Activated naive CD8-positive, alpha-beta T cell treated with anti-CD3 and anti-CD28 coated beads, Interleukin-2, amount 50 U/mL, for 16 hours (primary cell): ENCODE results near the gene MAOB.

ENCODE experiments used
- DNase-seq: peaks from one replicate; pipeline ENCODE4 v3.0.0-alpha.2; 2020; ENCODE audit warnings: low read depth, low spot score

The MAOB gene

GRCh38 chrX:43716696-43717095 is 165.6 kb downstream of the MAOB start:
- DNase-seq: no peak
